ENCODE measurements around the gene MRPS21.

Gene MRPS21

DNA sequence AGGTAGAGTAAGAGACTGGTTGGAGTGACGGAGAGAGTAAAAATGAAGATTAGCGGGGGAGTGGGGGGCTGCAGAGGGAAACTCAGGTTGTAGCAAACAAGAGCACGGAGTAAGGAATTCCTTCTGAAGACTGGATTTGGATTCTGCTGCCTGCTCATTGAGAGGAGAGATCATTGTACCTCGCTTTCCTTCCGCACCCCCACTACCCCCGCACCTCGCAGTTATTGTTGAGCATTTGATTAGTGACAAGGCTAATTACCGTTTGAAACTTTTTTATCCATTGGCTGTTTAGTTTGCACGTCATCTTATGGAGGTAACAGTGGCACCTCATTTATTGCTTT, 28.1 kb downstream of the MRPS21 start:
- H3K36me3 ChIP-seq = peaks cover 20% of the 10 kb centered on the region
- H3K27me3 ChIP-seq = no peaks in the 10 kb centered on the region
- H3K9me3 ChIP-seq = no peaks in the 10 kb centered on the region
- H3K4me1 ChIP-seq (ENCODE audit: control insufficient read depth in 1 of 2, insufficient read depth in 1 of 2, low read depth in 1 of 2, low read length in 1 of 2) = peaks cover 17 to 19% of the 10 kb centered on the region in 2 experiments
- no peak for TF ChIP-seq CTCF (IDR thresholded peaks at IDR 0.05)
- peak overlapping the region; percentile 64 to 80 for H3K4me3 ChIP-seq (ENCODE audit: low read depth in 1 of 2, low read length in 1 of 2)
- peak overlapping the region; percentile 90 for H3K27ac ChIP-seq

GRCh38 chr1:150322310-150322709, 28.6 kb downstream of the MRPS21 start:
- no peaks in the 10 kb centered on the region for H3K27me3 ChIP-seq
- H3K4me1 ChIP-seq (ENCODE audit: control insufficient read depth in 1 of 2, insufficient read depth in 1 of 2, low read depth in 1 of 2, low read length in 1 of 2) = peaks cover 17 to 19% of the 10 kb centered on the region in 2 experiments
- TF ChIP-seq CTCF (IDR thresholded peaks at IDR 0.05) = no peak
- peak overlapping the region; percentile 90 for H3K27ac ChIP-seq
- H3K4me3 ChIP-seq (ENCODE audit: low read depth in 1 of 2, low read length in 1 of 2) = peak overlapping the region; percentile 64 to 80
- H3K36me3 ChIP-seq = peaks cover 25% of the 10 kb centered on the region
- H3K9me3 ChIP-seq = no peaks in the 10 kb centered on the region

DNA sequence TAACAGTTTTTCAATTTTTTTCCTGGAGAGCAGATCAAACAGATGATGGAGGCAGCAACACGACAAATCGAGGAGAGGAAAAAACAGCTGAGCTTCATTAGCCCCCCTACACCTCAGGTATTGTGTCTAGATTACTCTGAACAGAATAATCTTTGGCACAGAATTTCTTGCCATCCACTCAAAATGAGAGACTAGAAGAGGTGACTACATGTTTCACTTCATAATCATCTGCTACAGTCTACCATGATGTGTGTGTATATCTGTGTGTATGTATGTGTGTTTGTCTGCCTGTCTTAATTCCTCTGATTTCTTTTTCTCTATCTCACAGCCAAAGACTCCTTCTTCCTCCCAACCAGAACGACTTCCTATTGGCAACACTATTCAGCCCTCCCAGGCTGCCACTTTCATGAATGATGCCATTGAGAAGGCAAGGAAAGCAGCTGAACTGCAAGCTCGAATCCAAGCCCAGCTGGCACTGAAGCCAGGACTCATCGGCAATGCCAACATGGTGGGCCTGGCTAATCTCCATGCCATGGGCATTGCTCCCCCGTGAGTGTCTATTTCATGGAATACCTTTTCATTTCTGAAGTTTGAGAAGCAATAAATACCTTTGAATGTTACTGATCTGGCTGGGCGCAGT, 39.1 kb downstream of the MRPS21 start:
- Histone ChIP-seq H3K4me1 (ENCODE audit: control insufficient read depth in 1 of 2, insufficient read depth in 1 of 2, low read depth in 1 of 2, low read length in 1 of 2) (no peaks in the 10 kb centered on the region), H3K27ac (no peak overlapping the region), H3K36me3 (peaks cover 99% of the 10 kb centered on the region), H3K9me3 (no peaks in the 10 kb centered on the region), H3K27me3 (no peaks in the 10 kb centered on the region), H3K4me3 (ENCODE audit: low read depth in 1 of 2, low read length in 1 of 2) (no peak overlapping the region)
- no peak for TF ChIP-seq CTCF (IDR thresholded peaks at IDR 0.05)

DNA sequence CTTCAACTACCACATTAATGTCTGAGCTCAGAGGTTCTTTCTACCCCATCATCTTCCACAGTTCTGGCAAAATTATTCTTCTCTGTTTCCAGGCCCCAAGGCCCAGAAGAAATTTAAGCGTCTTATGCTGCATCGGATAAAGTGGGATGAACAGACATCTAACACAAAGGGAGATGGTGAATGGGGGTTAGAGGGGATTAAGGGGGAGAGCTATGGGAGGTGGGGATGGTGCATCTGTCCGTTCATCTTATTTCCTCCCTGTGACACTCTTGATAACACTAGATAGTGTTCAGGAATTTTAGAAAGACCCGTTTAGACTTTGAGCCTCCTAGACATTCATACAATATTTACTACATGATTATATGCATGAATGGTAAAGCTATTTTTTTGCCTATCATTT, 52.7 kb downstream of the MRPS21 start:
- no peak for TF ChIP-seq CTCF (IDR thresholded peaks at IDR 0.05)
- Histone ChIP-seq H3K4me3 (ENCODE audit: low read depth in 1 of 2, low read length in 1 of 2) (no peak overlapping the region), H3K9me3 (no peaks in the 10 kb centered on the region), H3K4me1 (ENCODE audit: control insufficient read depth in 1 of 2, insufficient read depth in 1 of 2, low read depth in 1 of 2, low read length in 1 of 2) (no peaks in the 10 kb centered on the region), H3K27ac (no peak overlapping the region), H3K36me3 (peaks cover 96% of the 10 kb centered on the region), H3K27me3 (no peaks in the 10 kb centered on the region)

GRCh38 chr1:150352866-150353265, 59.2 kb downstream of the MRPS21 start:
- H3K27ac ChIP-seq = no peak overlapping the region
- no peaks in the 10 kb centered on the region for H3K27me3 ChIP-seq
- no peaks in the 10 kb centered on the region for H3K4me1 ChIP-seq (ENCODE audit: control insufficient read depth in 1 of 2, insufficient read depth in 1 of 2, low read depth in 1 of 2, low read length in 1 of 2)
- no peak overlapping the region for H3K4me3 ChIP-seq (ENCODE audit: low read depth in 1 of 2, low read length in 1 of 2)
- H3K36me3 ChIP-seq = peaks cover 77% of the 10 kb centered on the region
- TF ChIP-seq CTCF (IDR thresholded peaks at IDR 0.05) = no peak
- H3K9me3 ChIP-seq = no peaks in the 10 kb centered on the region
